ENCODE measurements around the gene CLNK. TPM values are rescaled to one million over a fixed set of nuclear protein-coding genes. Genes with fewer than 3 reads are reported as not detected.

CLNK gene
- total and polyA plus RNA-seq, 7 donors, result 0.44 TPM; not detected in 6

GRCh38 chr4:10682397-10682796, 2.2 kb downstream of the CLNK start:
- WGBS, 2 donors, result 93 to 94% methylated on average over 3 of the region's 3 CpGs
- Histone ChIP-seq H3K9me3 (no peaks in the 10 kb centered on the region), H3K4me3 (no peak overlapping the region), H3K27ac (no peak overlapping the region), H3K4me1 (no peaks in the 10 kb centered on the region), H3K27me3 (no peaks in the 10 kb centered on the region), H3K36me3 (no peaks in the 10 kb centered on the region)
- DNase-seq, result no peak
- intact Hi-C loops (cut with DNase I), result no loop called here
- TF ChIP-seq CTCF (IDR thresholded peaks at IDR 0.05), result no peak
- TF ChIP-seq POLR2A (IDR thresholded peaks at IDR 0.05), result no peak
- no peak for TF ChIP-seq EP300 (IDR thresholded peaks at IDR 0.05)
- no peak for TF ChIP-seq POLR2AphosphoS5 (IDR thresholded peaks at IDR 0.05)

- no peaks in the 10 kb centered on the region for H3K9me3 ChIP-seq
- no peaks in the 10 kb centered on the region for H3K36me3 ChIP-seq
- TF ChIP-seq EP300 (IDR thresholded peaks at IDR 0.05) (no peak), CTCF (IDR thresholded peaks at IDR 0.05) (no peak), POLR2AphosphoS5 (IDR thresholded peaks at IDR 0.05) (no peak), POLR2A (IDR thresholded peaks at IDR 0.05) (no peak)
- WGBS, 2 donors, result 74 to 86% methylated on average over 5 of the region's 5 CpGs
- intact Hi-C loops (cut with DNase I), result no loop called here
- DNase-seq, result no peak
- no peak overlapping the region for H3K4me3 ChIP-seq
- no peak overlapping the region for H3K27ac ChIP-seq
- H3K27me3 ChIP-seq, result no peaks in the 10 kb centered on the region
- no peaks in the 10 kb centered on the region for H3K4me1 ChIP-seq
Measured at GRCh38 chr4:10677796-10678497, 6.6 kb downstream of the CLNK start.

- no peaks in the 10 kb centered on the region for H3K9me3 ChIP-seq
- no peaks in the 10 kb centered on the region for H3K4me1 ChIP-seq
- intact Hi-C loops (cut with DNase I), result no loop called here
- no peaks in the 10 kb centered on the region for H3K27me3 ChIP-seq
- TF ChIP-seq CTCF (IDR thresholded peaks at IDR 0.05) (no peak), POLR2AphosphoS5 (IDR thresholded peaks at IDR 0.05) (no peak), POLR2A (IDR thresholded peaks at IDR 0.05) (no peak), EP300 (IDR thresholded peaks at IDR 0.05) (no peak)
- DNase-seq, result no peak
- H3K4me3 ChIP-seq, result no peak overlapping the region
- H3K27ac ChIP-seq, result no peak overlapping the region
- 49 to 62% methylated on average over 5 of the region's 5 CpGs for WGBS, 2 donors
- no peaks in the 10 kb centered on the region for H3K36me3 ChIP-seq
Measured at GRCh38 chr4:10673817-10674369, 10.7 kb downstream of the CLNK start.

GRCh38 chr4:10672379-10672778, 12.2 kb downstream of the CLNK start:
- 72 to 93% methylated on average over 3 of the region's 3 CpGs for WGBS, 2 donors
- H3K4me3 ChIP-seq, result no peak overlapping the region
- H3K27ac ChIP-seq, result no peak overlapping the region
- TF ChIP-seq POLR2AphosphoS5 (IDR thresholded peaks at IDR 0.05), result no peak
- TF ChIP-seq EP300 (IDR thresholded peaks at IDR 0.05), result no peak
- TF ChIP-seq POLR2A (IDR thresholded peaks at IDR 0.05), result no peak
- no peak for TF ChIP-seq CTCF (IDR thresholded peaks at IDR 0.05)
- H3K9me3 ChIP-seq, result no peaks in the 10 kb centered on the region
- no peaks in the 10 kb centered on the region for H3K27me3 ChIP-seq
- no peaks in the 10 kb centered on the region for H3K36me3 ChIP-seq
- intact Hi-C loops (cut with DNase I), result no loop called here
- no peak for DNase-seq
- H3K4me1 ChIP-seq, result no peaks in the 10 kb centered on the region
